Measurements from ENCODE around the gene HERC2. TPM values are rescaled to one million over a fixed set of nuclear protein-coding genes. Genes with fewer than 3 reads are reported as not detected.

HERC2 gene
- total RNA-seq, 1 donor, result 53.6 TPM

DNA sequence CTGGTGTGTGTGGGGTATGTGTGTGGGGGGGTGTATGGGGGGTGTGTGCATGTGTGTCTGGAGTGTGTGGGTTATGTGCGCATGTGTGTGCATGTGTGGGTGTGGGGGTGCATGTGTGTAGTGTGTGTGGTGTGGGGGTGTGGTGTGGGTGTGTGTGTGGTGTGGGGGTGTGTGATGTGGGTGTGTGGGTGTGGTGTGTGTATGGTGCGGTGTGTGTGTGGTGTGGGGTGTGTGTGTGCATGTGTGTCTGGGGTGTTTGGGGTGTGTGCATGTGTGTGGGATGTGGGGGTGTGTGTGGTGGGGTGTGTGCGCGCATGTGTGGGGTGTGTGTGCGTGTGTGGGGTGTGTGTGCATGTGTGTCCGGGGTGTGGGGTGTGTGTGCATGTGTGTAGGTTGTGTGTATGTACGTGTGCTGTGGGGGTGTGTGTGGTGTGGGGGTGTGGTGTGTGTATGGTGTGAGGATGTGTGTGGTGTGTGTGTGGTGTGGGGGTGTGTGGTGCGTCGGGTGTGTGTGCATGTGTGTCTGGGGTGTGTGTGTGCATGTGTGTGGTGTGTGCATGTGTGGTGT is 216.7 kb downstream of the HERC2 start:
- Histone ChIP-seq H3K4me3 (ENCODE audit: insufficient read depth, low read length) (no peak overlapping the region), H3K27ac (ENCODE audit: low read depth, low read length) (no peak overlapping the region), H3K9me3 (ENCODE audit: low read depth, low read length) (no peaks in the 10 kb centered on the region), H3K4me1 (ENCODE audit: insufficient read depth, low read length) (no peaks in the 10 kb centered on the region), H4K20me1 (ENCODE audit: insufficient read depth, low read length) (no peaks in the 10 kb centered on the region), H3K36me3 (ENCODE audit: insufficient read depth, low read length) (no peaks in the 10 kb centered on the region), H2AFZ (ENCODE audit: low read length) (no peak overlapping the region), H3K79me2 (ENCODE audit: insufficient read depth, low read length) (no peaks in the 10 kb centered on the region), H3K27me3 (ENCODE audit: insufficient read depth, low read length) (peaks cover 3% of the 10 kb centered on the region), H3K4me2 (ENCODE audit: insufficient read depth, low read length) (no peak overlapping the region)
- DNase-seq (ENCODE audit: insufficient read length, low spot score, missing footprints), result no peak
- TF ChIP-seq, protein P1, sequence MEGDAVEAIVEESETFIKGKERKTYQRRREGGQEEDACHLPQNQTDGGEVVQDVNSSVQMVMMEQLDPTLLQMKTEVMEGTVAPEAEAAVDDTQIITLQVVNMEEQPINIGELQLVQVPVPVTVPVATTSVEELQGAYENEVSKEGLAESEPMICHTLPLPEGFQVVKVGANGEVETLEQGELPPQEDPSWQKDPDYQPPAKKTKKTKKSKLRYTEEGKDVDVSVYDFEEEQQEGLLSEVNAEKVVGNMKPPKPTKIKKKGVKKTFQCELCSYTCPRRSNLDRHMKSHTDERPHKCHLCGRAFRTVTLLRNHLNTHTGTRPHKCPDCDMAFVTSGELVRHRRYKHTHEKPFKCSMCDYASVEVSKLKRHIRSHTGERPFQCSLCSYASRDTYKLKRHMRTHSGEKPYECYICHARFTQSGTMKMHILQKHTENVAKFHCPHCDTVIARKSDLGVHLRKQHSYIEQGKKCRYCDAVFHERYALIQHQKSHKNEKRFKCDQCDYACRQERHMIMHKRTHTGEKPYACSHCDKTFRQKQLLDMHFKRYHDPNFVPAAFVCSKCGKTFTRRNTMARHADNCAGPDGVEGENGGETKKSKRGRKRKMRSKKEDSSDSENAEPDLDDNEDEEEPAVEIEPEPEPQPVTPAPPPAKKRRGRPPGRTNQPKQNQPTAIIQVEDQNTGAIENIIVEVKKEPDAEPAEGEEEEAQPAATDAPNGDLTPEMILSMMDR (IDR thresholded peaks at IDR 0.05; ENCODE audit: extremely low read depth, low read depth, low read length), result no peak

DNA sequence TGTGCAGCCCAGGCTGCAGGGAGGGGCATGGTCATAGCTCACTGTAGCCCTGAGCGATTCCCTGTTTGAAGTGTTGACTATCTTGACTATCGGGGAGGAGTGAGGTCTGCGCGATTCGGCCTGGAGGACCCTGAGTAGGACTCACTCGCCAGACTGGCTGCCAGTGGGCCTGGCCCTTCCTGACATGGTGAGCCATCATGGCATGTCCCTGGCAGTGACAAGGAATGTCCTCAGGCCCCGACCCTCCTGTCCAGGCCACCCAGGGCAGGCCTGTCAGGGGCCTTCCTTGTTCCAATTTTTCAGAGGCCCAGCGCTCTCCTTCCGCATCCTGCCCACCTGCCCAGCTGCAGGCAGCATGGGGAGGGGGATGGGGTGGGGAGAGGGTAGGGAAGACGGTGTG is 217.7 kb downstream of the HERC2 start:
- H3K27ac ChIP-seq (ENCODE audit: low read depth, low read length), result no peak overlapping the region
- no peaks in the 10 kb centered on the region for H3K79me2 ChIP-seq (ENCODE audit: insufficient read depth, low read length)
- H4K20me1 ChIP-seq (ENCODE audit: insufficient read depth, low read length), result no peaks in the 10 kb centered on the region
- TF ChIP-seq, protein P1 (IDR thresholded peaks at IDR 0.05; ENCODE audit: extremely low read depth, low read depth, low read length), result no peak
- no peak overlapping the region for H2AFZ ChIP-seq (ENCODE audit: low read length)
- H3K27me3 ChIP-seq (ENCODE audit: insufficient read depth, low read length), result peaks cover 13% of the 10 kb centered on the region
- H3K4me2 ChIP-seq (ENCODE audit: insufficient read depth, low read length), result no peak overlapping the region
- H3K4me1 ChIP-seq (ENCODE audit: insufficient read depth, low read length), result no peaks in the 10 kb centered on the region
- H3K9me3 ChIP-seq (ENCODE audit: low read depth, low read length), result no peaks in the 10 kb centered on the region
- peak; percentile 55 for DNase-seq (ENCODE audit: insufficient read length, low spot score, missing footprints)
- no peaks in the 10 kb centered on the region for H3K36me3 ChIP-seq (ENCODE audit: insufficient read depth, low read length)
- H3K4me3 ChIP-seq (ENCODE audit: insufficient read depth, low read length), result no peak overlapping the region

DNA sequence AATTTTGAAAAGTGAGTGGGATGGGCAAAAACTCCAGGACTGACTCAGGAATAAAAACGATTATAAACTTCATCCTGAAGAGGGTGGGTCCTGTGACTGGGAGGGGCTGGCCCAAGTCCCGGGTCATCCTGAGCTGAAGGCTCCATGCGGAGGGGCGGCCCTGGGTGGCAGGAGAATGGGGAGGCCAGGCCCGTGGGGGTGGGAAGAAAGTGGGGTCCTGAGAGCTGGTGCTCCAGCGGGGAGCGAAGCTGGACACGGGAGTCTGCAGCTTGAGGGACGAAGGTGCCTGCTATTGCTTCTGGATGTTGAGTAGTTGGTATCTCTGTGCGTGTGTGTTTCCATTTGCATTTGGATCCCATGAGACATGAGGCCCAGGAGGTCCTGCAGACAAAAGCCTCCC is 218.1 kb downstream of the HERC2 start:
- Histone ChIP-seq H3K27me3 (ENCODE audit: insufficient read depth, low read length) (peaks cover 15% of the 10 kb centered on the region), H3K27ac (ENCODE audit: low read depth, low read length) (no peak overlapping the region), H3K4me3 (ENCODE audit: insufficient read depth, low read length) (no peak overlapping the region), H3K79me2 (ENCODE audit: insufficient read depth, low read length) (no peaks in the 10 kb centered on the region), H3K4me2 (ENCODE audit: insufficient read depth, low read length) (no peak overlapping the region), H4K20me1 (ENCODE audit: insufficient read depth, low read length) (no peaks in the 10 kb centered on the region), H2AFZ (ENCODE audit: low read length) (no peak overlapping the region), H3K36me3 (ENCODE audit: insufficient read depth, low read length) (no peaks in the 10 kb centered on the region), H3K9me3 (ENCODE audit: low read depth, low read length) (no peaks in the 10 kb centered on the region), H3K4me1 (ENCODE audit: insufficient read depth, low read length) (no peaks in the 10 kb centered on the region)
- peak; percentile 45 for DNase-seq (ENCODE audit: insufficient read length, low spot score, missing footprints)
- TF ChIP-seq, protein P1 (IDR thresholded peaks at IDR 0.05; ENCODE audit: extremely low read depth, low read depth, low read length), result no peak

DNA sequence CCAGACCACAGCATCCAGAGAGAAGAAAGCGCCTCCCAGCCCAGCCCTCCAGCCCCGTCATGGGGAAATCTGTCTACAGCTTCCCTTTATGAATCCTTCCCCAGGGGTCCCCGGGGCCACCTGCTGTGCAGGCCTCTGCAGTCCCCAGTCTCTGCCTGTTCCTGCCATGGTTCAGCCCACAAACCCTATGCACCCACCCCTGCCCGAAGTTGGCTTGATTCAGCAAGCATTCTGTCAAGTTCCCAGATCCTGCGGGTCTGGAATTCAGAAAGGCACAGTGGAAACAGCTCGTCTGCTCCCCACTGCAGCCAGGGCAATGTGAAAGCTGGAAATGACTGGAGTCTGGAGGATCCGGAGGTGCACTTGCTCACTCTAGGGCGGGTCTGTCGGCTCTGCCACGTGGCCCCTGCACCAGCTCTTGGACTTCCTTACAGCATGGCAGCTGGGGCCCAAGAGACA is 220.0 kb downstream of the HERC2 start:
- peak; percentile 83 for DNase-seq (ENCODE audit: insufficient read length, low spot score, missing footprints)
- H3K4me1 ChIP-seq (ENCODE audit: insufficient read depth, low read length), result no peaks in the 10 kb centered on the region
- H3K36me3 ChIP-seq (ENCODE audit: insufficient read depth, low read length), result no peaks in the 10 kb centered on the region
- no peaks in the 10 kb centered on the region for H4K20me1 ChIP-seq (ENCODE audit: insufficient read depth, low read length)
- no peaks in the 10 kb centered on the region for H3K79me2 ChIP-seq (ENCODE audit: insufficient read depth, low read length)
- no peak overlapping the region for H3K27ac ChIP-seq (ENCODE audit: low read depth, low read length)
- TF ChIP-seq, protein P1 (IDR thresholded peaks at IDR 0.05; ENCODE audit: extremely low read depth, low read depth, low read length), result no peak
- peaks cover 34% of the 10 kb centered on the region for H3K27me3 ChIP-seq (ENCODE audit: insufficient read depth, low read length)
- no peak overlapping the region for H3K4me3 ChIP-seq (ENCODE audit: insufficient read depth, low read length)
- H2AFZ ChIP-seq (ENCODE audit: low read length), result no peak overlapping the region
- no peak overlapping the region for H3K4me2 ChIP-seq (ENCODE audit: insufficient read depth, low read length)
- H3K9me3 ChIP-seq (ENCODE audit: low read depth, low read length), result no peaks in the 10 kb centered on the region

Data from osteoblast (primary cell).